Activated gamma-delta T cell treated with anti-CD3 and anti-CD28 coated beads, Interleukin-2, amount 50 U/mL, for 16 hours (primary cell): ENCODE results near the gene TNFSF15.
A peak's percentile ranks its signal among the peaks of the same experiment; 100 is the strongest.
"Not testable (repeated sequence)": the region's sequence is repeated elsewhere in the genome, so short reads cannot be mapped to it uniquely, and the experiment has no call there.

Experiments used
- DNase-seq: peaks from one replicate; pipeline ENCODE4 v3.0.0-alpha.2; 2020; ENCODE audit warnings: low read depth

TNFSF15 gene

DNA sequence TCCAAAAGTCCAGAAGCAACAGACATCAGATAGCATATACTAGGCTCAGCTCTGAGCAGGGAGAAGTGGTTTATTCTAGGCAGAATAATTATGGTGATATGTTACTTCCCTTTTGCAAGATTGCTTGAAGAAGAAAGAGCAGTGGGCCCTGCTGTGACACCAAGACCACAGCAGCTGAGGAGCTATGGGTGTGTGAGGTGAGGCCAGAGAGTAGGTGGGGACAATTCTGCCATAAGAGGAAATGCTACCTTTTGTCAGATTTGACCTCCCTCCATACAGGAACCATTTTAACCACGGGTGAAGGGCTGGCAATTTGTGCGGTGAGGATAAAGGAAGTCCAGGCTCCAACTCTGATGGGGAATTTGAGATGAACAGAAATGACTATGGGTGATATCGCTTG is 51.3 kb downstream of the TNFSF15 start:
- no peak for DNase-seq

DNA sequence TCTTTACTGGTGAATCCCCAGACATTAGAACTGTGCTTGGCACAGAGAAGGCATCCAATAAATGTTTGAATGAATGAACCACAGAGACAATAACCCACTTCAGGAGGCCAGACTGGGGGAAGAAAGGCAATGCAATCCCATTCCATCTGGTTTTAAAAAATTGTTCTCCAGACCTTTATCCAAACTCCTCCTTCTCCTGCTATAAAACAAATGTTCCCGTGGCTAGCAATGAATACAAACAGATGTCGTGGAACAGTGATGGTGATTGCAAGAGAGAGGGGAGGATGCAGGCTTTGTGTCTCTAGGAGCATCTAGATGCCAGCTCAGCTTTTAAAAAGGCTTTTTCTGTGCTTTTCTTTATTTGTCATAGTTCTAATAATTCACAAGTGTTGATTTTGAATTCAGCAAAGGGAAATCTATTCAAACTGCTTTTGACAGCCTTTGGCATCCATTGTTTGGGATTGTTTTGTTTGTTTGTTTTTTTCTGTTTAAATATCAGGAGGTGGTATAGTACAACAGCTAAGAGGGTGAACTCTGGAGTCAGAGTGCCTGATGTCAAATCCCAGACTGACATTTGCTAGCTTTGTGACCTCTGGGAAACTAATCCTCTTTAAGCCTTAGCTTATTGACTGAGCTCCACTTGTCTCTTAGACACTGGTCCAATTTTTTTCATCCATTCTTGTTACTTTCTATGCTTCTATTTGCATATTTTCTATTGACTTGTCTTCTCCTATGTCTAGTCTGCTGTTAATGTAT is 59.1 kb downstream of the TNFSF15 start:
- DNase-seq = no peak

GRCh38 chr9:114745879-114746550 is 59.8 kb downstream of the TNFSF15 start:
- DNase-seq = no peak

GRCh38 chr9:114745108-114745848 is 60.6 kb downstream of the TNFSF15 start:
- no peak for DNase-seq

DNA sequence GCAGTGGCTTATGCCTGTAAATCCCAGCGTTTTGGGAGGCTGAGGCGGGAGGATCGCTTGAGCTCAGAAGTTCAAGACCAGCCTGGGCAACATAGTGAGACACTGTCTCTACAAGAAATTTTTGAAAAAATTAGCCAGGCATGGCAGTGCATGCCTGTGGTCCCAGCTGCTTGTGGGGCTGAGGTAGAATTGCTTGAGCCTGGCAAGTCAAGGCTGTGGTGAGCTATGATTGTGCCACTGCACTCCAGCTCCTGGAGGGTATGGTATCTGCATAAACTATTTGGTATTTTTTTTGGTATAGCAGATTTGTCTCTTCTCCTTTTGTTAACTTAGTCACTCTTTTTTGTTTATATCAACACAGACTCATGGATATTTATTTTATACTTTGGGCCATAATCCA is 62.4 kb downstream of the TNFSF15 start:
- no peak for DNase-seq

DNA sequence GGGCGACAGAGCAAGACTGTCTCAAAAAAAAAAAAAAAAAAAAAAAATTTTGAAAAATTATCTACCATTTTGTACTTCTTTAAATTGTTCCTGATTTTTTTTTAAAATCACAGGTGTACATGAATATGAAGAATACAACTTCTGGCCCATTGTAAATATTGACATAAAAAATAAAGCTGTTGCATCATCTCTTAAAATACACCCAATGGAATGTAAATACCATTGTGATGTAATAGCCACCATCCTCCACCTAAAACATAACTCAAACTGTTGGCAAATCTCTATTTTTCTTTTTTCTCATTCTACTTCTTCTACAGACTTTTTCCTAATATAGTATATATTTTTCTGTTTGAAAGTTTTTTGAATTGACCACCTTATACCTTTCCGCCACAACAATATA is 62.9 kb downstream of the TNFSF15 start:
- no peak for DNase-seq

- not testable (repeated sequence) for DNase-seq
These were observed 64.3 kb downstream of the TNFSF15 start for GRCh38 chr9:114741521-114741920.

DNA sequence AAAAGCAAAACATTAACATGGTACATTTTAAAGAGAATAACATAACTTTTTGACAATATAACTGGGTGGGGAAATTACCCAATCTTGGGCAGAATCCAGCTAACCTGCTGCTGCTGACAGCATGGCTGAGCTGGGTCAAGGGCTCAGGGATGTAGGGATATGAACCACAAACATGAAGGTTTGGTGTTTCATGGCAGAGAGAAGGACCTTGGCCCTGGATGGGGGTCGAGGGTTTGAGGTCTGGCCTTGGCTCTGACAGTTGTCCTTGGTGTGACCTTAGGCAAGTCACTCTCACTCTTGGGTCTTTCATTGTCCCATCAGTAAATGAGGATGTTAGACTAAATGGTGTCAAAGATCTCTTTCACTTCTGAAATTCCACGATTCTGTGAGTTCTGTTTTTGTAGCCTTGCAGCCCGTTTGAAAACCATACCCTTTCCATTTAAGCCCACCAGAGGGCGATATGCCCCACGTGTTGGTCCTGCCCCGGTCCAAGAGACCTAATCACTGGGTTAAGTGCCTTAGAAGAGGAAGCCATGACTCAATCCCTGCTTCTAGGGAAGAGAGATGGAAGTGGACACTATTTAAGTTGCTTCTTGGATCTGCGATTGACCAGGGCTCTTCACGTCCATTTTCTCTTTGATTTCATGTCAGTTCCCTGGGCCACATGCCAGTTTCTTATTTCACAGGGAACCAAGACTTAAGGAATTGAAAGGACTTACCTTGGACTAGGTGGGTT is 67.1 kb downstream of the TNFSF15 start:
- peak; percentile 57 for DNase-seq

- DNase-seq = no peak
These were observed 68.0 kb downstream of the TNFSF15 start for GRCh38 chr9:114737847-114738246.

DNA sequence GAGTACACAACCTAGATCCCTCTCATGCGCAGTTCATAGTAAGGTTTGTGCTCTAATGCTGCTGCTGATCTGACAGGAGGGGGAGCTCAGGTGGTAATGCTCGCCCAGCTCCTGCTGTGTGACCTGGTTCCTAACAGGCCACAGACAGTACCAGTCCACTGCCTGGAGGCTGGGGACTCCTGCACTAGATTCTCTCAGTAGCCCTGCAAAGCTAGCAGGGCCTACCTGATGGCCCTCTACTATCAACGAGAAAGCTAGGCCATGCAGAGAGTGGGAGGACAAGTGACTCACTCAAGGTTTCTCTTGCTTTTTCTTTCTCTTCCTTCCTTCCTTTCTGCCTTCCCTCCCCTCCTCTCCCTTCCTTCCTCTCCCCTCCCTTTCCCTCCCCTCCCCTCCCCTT is 68.7 kb downstream of the TNFSF15 start:
- peak; percentile 14 for DNase-seq

- DNase-seq = no peak
These were observed 70.1 kb downstream of the TNFSF15 start for GRCh38 chr9:114735704-114736103.

DNA sequence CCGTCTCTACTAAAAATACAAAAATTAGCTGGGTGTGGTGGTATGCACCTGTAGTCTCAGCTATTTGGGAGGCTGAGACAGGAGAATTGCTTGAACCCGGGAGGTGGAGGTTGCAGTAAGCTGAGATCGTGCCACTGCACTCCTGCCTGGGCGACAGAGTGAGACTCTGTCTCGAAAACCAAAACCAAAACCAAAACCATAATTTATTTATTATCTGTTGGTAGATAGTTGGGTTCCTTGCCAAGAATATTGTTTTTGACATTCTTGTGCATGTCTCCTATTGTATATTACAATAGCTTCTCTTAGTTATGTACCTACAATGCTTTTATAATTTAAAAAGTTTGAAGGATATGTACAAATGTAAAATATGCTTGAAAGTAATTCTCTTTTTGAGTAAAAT is 70.7 kb downstream of the TNFSF15 start:
- DNase-seq = not testable (repeated sequence)
